ENCODE results near the gene PES1.

DNA sequence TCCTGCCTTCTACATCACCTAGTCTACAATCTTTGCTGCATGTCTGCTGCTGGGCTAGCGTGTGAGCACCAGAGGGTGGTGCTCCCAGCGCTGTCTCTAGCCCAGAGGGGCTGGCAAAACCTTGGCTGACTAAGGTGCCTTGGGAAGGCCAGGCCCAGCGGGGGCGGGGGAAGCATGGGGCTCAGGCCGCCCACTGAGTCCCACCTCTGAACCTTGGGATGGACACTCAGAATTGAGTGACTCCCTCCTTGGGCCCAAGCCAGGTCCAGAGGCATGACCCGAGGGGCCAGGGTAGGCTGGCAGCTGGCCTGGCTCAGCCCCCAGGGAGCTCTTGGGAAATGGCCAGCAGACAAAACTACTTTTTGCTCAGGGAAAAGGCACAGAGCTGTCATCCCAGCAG is 9.7 kb downstream of the PES1 start:
- TF ChIP-seq, protein P1, sequence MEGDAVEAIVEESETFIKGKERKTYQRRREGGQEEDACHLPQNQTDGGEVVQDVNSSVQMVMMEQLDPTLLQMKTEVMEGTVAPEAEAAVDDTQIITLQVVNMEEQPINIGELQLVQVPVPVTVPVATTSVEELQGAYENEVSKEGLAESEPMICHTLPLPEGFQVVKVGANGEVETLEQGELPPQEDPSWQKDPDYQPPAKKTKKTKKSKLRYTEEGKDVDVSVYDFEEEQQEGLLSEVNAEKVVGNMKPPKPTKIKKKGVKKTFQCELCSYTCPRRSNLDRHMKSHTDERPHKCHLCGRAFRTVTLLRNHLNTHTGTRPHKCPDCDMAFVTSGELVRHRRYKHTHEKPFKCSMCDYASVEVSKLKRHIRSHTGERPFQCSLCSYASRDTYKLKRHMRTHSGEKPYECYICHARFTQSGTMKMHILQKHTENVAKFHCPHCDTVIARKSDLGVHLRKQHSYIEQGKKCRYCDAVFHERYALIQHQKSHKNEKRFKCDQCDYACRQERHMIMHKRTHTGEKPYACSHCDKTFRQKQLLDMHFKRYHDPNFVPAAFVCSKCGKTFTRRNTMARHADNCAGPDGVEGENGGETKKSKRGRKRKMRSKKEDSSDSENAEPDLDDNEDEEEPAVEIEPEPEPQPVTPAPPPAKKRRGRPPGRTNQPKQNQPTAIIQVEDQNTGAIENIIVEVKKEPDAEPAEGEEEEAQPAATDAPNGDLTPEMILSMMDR (IDR thresholded peaks at IDR 0.05) = no peak
- TF ChIP-seq POLR2A (IDR thresholded peaks at IDR 0.05) (no peak), POLR2AphosphoS5 (IDR thresholded peaks at IDR 0.05) (no peak), EP300 (IDR thresholded peaks at IDR 0.05) (no peak)
